CD4-positive, alpha-beta memory T cell (primary cell): ENCODE data around the gene EIF4G3. TPM values are rescaled to one million over a fixed set of nuclear protein-coding genes. Genes with fewer than 3 reads are reported as not detected.

Experiments used
- CTCF ChIA-PET: fragments of 350-600 bp; sonication (Branson Sonifier 250); formaldehyde crosslinking; loops from one replicate; lab custom pipeline; 2021; ENCODE audit warnings: inconsistent platforms; ENCODE audit not compliant: partially characterized antibody; lab: Charles Lee
- POLR2A ChIA-PET: fragments of 350-600 bp; sonication (Branson Sonifier 250); formaldehyde crosslinking; loops from one replicate; lab custom pipeline; 2021; ENCODE audit not compliant: partially characterized antibody; lab: Charles Lee
- DNase-seq, 5 donors: peaks; one replicate each; pipeline versions ENCODE4 v3.0.0 to v3.0.0-alpha.2; 2020 to 2022; ENCODE audit warnings: mixed read lengths in 1 of 5
- H3K27ac ChIP-seq: one replicate; pipeline ENCODE4 v1.7.0; 2013; ENCODE audit warnings: low read depth, low read length
- H3K27me3 ChIP-seq: 2 replicates; pipeline ENCODE4 v1.7.0; 2013; ENCODE audit warnings: mild to moderate bottlenecking, low read length, moderate library complexity; ENCODE audit not compliant: insufficient read depth
- H3K36me3 ChIP-seq: 2 replicates; pipeline ENCODE4 v1.7.0; 2013; ENCODE audit warnings: mild to moderate bottlenecking, low read length, moderate library complexity; ENCODE audit not compliant: insufficient read depth
- H3K4me1 ChIP-seq: 2 replicates; pipeline ENCODE4 v1.7.0; 2013; ENCODE audit warnings: mild to moderate bottlenecking, low read length, moderate library complexity; ENCODE audit not compliant: insufficient read depth
- H3K4me3 ChIP-seq, 2 donors: one replicate each; pipeline ENCODE4 v1.7.0; 2013; ENCODE audit warnings: low read length in 2 of 2, mild to moderate bottlenecking in 1 of 2
- H3K9me3 ChIP-seq, 2 donors: one replicate each; pipeline ENCODE4 v1.7.0; 2013; ENCODE audit warnings: low read length in 2 of 2, control low read depth in 1 of 2; ENCODE audit not compliant: control insufficient read depth in 1 of 2
- H3K27ac Mint-ChIP-seq, 7 donors: one replicate each; pipeline ENCODE4 v1.8.0; 2020 to 2021; ENCODE audit warnings: mixed read lengths in 7 of 7, mild to moderate bottlenecking in 6 of 7, inconsistent platforms in 3 of 7, moderate library complexity in 3 of 7
- H3K27me3 Mint-ChIP-seq, 2 donors: one replicate each; pipeline ENCODE4 v1.8.0; 2020 to 2021; ENCODE audit warnings: mixed read lengths in 2 of 2
- H3K36me3 Mint-ChIP-seq, 2 donors: one replicate each; pipeline ENCODE4 v1.8.0; 2020 to 2021; ENCODE audit warnings: mixed read lengths in 2 of 2, inconsistent platforms in 1 of 2, mild to moderate bottlenecking in 1 of 2
- H3K4me1 Mint-ChIP-seq, 4 donors: one replicate each; pipeline ENCODE4 v1.8.0; 2020 to 2021; ENCODE audit warnings: mixed read lengths in 4 of 4, mild to moderate bottlenecking in 1 of 4
- H3K4me3 Mint-ChIP-seq, 8 donors: one replicate each; pipeline ENCODE4 v1.8.0; 2020 to 2021; ENCODE audit warnings: mixed read lengths in 8 of 8, mild to moderate bottlenecking in 7 of 8, moderate library complexity in 6 of 8, inconsistent platforms in 3 of 8
- H3K9me3 Mint-ChIP-seq, 8 donors: one replicate each; pipeline ENCODE4 v1.8.0; 2020 to 2021; ENCODE audit warnings: mixed read lengths in 8 of 8, mild to moderate bottlenecking in 5 of 8, inconsistent platforms in 3 of 8, moderate library complexity in 1 of 8
- intact Hi-C: fragments of 100-400 bp; cut with micrococcal nuclease; formaldehyde crosslinking; loops from one replicate; pipeline ENCODE4 v1.15.1; 2023
- polyA plus RNA-seq, 2 donors: library from polyadenylated mRNA; unstranded; fragments of 300-500 nt; fragmentation: Illumina TruSeq; gene quantifications; one replicate each; pipeline ENCODE4 v1.2.3, GENCODE V29; 2021
- total RNA-seq, 2 experiments: library from RNA; stranded (reverse); gene quantifications; one replicate each; pipeline ENCODE4 v1.2.3, GENCODE V29; 2021

The EIF4G3 gene
- total and polyA plus RNA-seq, 4 experiments from 2014 or later = 1.6 to 18.0 (median 13.1) TPM

- Histone ChIP-seq H3K9me3 (no peaks in the 10 kb centered on the region), H3K4me3 (no peak overlapping the region), H3K36me3 (no peaks in the 10 kb centered on the region), H3K4me1 (no peaks in the 10 kb centered on the region), H3K27ac (no peak overlapping the region), H3K27me3 (no peaks in the 10 kb centered on the region)
- Mint-ChIP-seq H3K36me3 (peaks cover 11 to 24% of the 10 kb centered on the region in 2 donors), H3K4me1 (no peaks in the 10 kb centered on the region), H3K27ac (no peak overlapping the region), H3K27me3 (no peaks in the 10 kb centered on the region), H3K9me3 (no peaks in the 10 kb centered on the region), H3K4me3 (no peak overlapping the region)
- POLR2A ChIA-PET = no interaction called here
- no peak for DNase-seq
- intact Hi-C loops = no loop called here
- CTCF ChIA-PET = no interaction called here
Measured at GRCh38 chr1:20949871-20950590, 226.7 kb downstream of the EIF4G3 start.

GRCh38 chr1:20948101-20948500, 228.6 kb downstream of the EIF4G3 start:
- no peak for DNase-seq
- Mint-ChIP-seq H3K27ac (no peak overlapping the region), H3K36me3 (peaks cover 11 to 16% of the 10 kb centered on the region in 2 donors), H3K4me1 (no peaks in the 10 kb centered on the region), H3K9me3 (no peaks in the 10 kb centered on the region), H3K4me3 (no peak overlapping the region), H3K27me3 (no peaks in the 10 kb centered on the region)
- Histone ChIP-seq H3K4me3 (no peak overlapping the region), H3K36me3 (no peaks in the 10 kb centered on the region), H3K9me3 (no peaks in the 10 kb centered on the region), H3K27me3 (no peaks in the 10 kb centered on the region), H3K27ac (no peak overlapping the region), H3K4me1 (no peaks in the 10 kb centered on the region)
- POLR2A ChIA-PET = no interaction called here
- intact Hi-C loops = no loop called here
- CTCF ChIA-PET = no interaction called here

- Mint-ChIP-seq H3K36me3 (peaks cover 11 to 16% of the 10 kb centered on the region in 2 donors), H3K27me3 (no peaks in the 10 kb centered on the region), H3K27ac (no peak overlapping the region), H3K4me3 (no peak overlapping the region), H3K9me3 (no peaks in the 10 kb centered on the region), H3K4me1 (no peaks in the 10 kb centered on the region)
- ChIA-PET CTCF (no interaction called here), POLR2A (no interaction called here)
- Histone ChIP-seq H3K9me3 (no peaks in the 10 kb centered on the region), H3K4me3 (no peak overlapping the region), H3K27ac (no peak overlapping the region), H3K27me3 (no peaks in the 10 kb centered on the region), H3K4me1 (no peaks in the 10 kb centered on the region), H3K36me3 (no peaks in the 10 kb centered on the region)
- intact Hi-C loops = no loop called here
- no peak for DNase-seq
Measured at GRCh38 chr1:20947409-20947808, 229.3 kb downstream of the EIF4G3 start.

- Histone ChIP-seq H3K4me1 (peaks cover 17% of the 10 kb centered on the region), H3K27me3 (no peaks in the 10 kb centered on the region), H3K9me3 (no peaks in the 10 kb centered on the region), H3K27ac (no peak overlapping the region), H3K36me3 (no peaks in the 10 kb centered on the region), H3K4me3 (no peak overlapping the region)
- no peak for DNase-seq
- Mint-ChIP-seq H3K27ac (no peak overlapping the region), H3K9me3 (no peaks in the 10 kb centered on the region), H3K36me3 (peaks cover 15 to 26% of the 10 kb centered on the region in 2 donors), H3K27me3 (no peaks in the 10 kb centered on the region), H3K4me1 (peaks cover 14 to 26% (median 18%) of the 10 kb centered on the region in 4 donors), H3K4me3 (no peak overlapping the region)
- CTCF ChIA-PET = interaction anchor here (1.1 to 1.2 kb wide), 2 partner anchors 8 to 258 kb away, joined by 3 to 5 read pairs; no protein-coding TSS in a partner anchor
- POLR2A ChIA-PET = no interaction called here
- intact Hi-C loops = no loop called here
Measured at GRCh38 chr1:20936621-20937020, 240.1 kb downstream of the EIF4G3 start.

GRCh38 chr1:20936216-20936615, 240.5 kb downstream of the EIF4G3 start:
- DNase-seq = no peak
- no peaks in the 10 kb centered on the region for H3K9me3 Mint-ChIP-seq
- intact Hi-C loops = no loop called here

GRCh38 chr1:20935717-20936116, 241.0 kb downstream of the EIF4G3 start:
- no peaks in the 10 kb centered on the region for H3K9me3 Mint-ChIP-seq
- H3K4me3 ChIP-seq = no peak overlapping the region
- no peaks in the 10 kb centered on the region for H3K27me3 ChIP-seq
- no peaks in the 10 kb centered on the region for H3K36me3 ChIP-seq
- H3K36me3 Mint-ChIP-seq = peaks cover 8 to 18% of the 10 kb centered on the region in 2 donors
- peaks cover 14 to 26% (median 18%) of the 10 kb centered on the region in 4 donors for H3K4me1 Mint-ChIP-seq
- H3K27ac Mint-ChIP-seq = no peak overlapping the region
- POLR2A ChIA-PET = no interaction called here
- no peaks in the 10 kb centered on the region for H3K27me3 Mint-ChIP-seq
- DNase-seq = no peak
- peaks cover 17% of the 10 kb centered on the region for H3K4me1 ChIP-seq
- CTCF ChIA-PET = interaction anchor here (0.9 kb wide), 1 partner anchor 10 kb away, joined by 3 read pairs; no protein-coding TSS in a partner anchor
- intact Hi-C loops = no loop called here
- no peak overlapping the region for H3K4me3 Mint-ChIP-seq
- H3K27ac ChIP-seq = no peak overlapping the region
- H3K9me3 ChIP-seq = no peaks in the 10 kb centered on the region

More at GRCh38 chr1:20936216-20936615, 240.5 kb downstream of the EIF4G3 start:
- H3K27ac ChIP-seq = no peak overlapping the region
- no peak overlapping the region for H3K27ac Mint-ChIP-seq
- no peaks in the 10 kb centered on the region for H3K9me3 ChIP-seq
- H3K4me3 Mint-ChIP-seq = no peak overlapping the region
- POLR2A ChIA-PET = no interaction called here
- no peak overlapping the region for H3K4me3 ChIP-seq
- H3K27me3 ChIP-seq = no peaks in the 10 kb centered on the region
- peaks cover 14 to 26% (median 18%) of the 10 kb centered on the region in 4 donors for H3K4me1 Mint-ChIP-seq
- H3K36me3 ChIP-seq = no peaks in the 10 kb centered on the region
- peaks cover 11 to 22% of the 10 kb centered on the region in 2 donors for H3K36me3 Mint-ChIP-seq
- H3K27me3 Mint-ChIP-seq = no peaks in the 10 kb centered on the region
- peaks cover 17% of the 10 kb centered on the region for H3K4me1 ChIP-seq
- CTCF ChIA-PET = interaction anchor here (0.9 to 1.2 kb wide), 2 partner anchors 10 to 258 kb away, joined by 3 to 5 read pairs; no protein-coding TSS in a partner anchor

- H3K4me3 ChIP-seq = no peak overlapping the region
- H3K9me3 Mint-ChIP-seq = no peaks in the 10 kb centered on the region
- H3K36me3 ChIP-seq = no peaks in the 10 kb centered on the region
- H3K4me1 Mint-ChIP-seq = peaks cover 14 to 26% (median 18%) of the 10 kb centered on the region in 4 donors
- H3K27ac ChIP-seq = no peak overlapping the region
- DNase-seq = peak in 2 of 5 donors; percentile 6 to 10
- no peaks in the 10 kb centered on the region for H3K9me3 ChIP-seq
- intact Hi-C loops = no loop called here
- peaks cover 17% of the 10 kb centered on the region for H3K4me1 ChIP-seq
- H3K36me3 Mint-ChIP-seq = peaks cover 0 to 12% of the 10 kb centered on the region in 2 donors
- no peaks in the 10 kb centered on the region for H3K27me3 ChIP-seq
- POLR2A ChIA-PET = interaction anchor here (0.8 kb wide), 1 partner anchor 90 kb away, joined by 3 read pairs; no protein-coding TSS in a partner anchor
- H3K27ac Mint-ChIP-seq = peak overlapping the region in 6 of 7 donors; percentile 9 to 72 (median 56)
- CTCF ChIA-PET = interaction anchor here (1.6 kb wide), 1 partner anchor 263 kb away, joined by 6 read pairs; no protein-coding TSS in a partner anchor
- H3K4me3 Mint-ChIP-seq = peak overlapping the region in 6 of 8 donors; percentile 0 to 47 (median 22)
- no peaks in the 10 kb centered on the region for H3K27me3 Mint-ChIP-seq
Measured at GRCh38 chr1:20932437-20932977, 244.2 kb downstream of the EIF4G3 start.
